Cerebellar nuclear complex (tissue), 1 donor: ENCODE results near the gene LY86.

Experiments used
- DNase-seq, 2 experiments: peaks; one replicate each; lab custom pipeline; 2025; lab: John Stamatoyannopoulos, UW

The LY86 gene

GRCh38 chr6:6623553-6623952, 35.0 kb downstream of the LY86 start:
- no peak for DNase-seq

- DNase-seq: no peak
Measured at GRCh38 chr6:6624269-6624990, 35.9 kb downstream of the LY86 start.

- no peak for DNase-seq
Measured at GRCh38 chr6:6626187-6626586, 37.7 kb downstream of the LY86 start.

GRCh38 chr6:6629402-6629801, 40.9 kb downstream of the LY86 start:
- no peak for DNase-seq

- no peak for DNase-seq
Measured at GRCh38 chr6:6631053-6631452, 42.5 kb downstream of the LY86 start.

GRCh38 chr6:6631534-6632276, 43.2 kb downstream of the LY86 start:
- peak in 1 of 2 experiments; percentile 66 for DNase-seq

- DNase-seq: no peak
Measured at GRCh38 chr6:6633898-6634734, 45.6 kb downstream of the LY86 start.

- peak in 1 of 2 experiments; percentile 24 for DNase-seq
Measured at GRCh38 chr6:6634735-6635075, 46.2 kb downstream of the LY86 start.

- no peak for DNase-seq
Measured at GRCh38 chr6:6635291-6635690, 46.8 kb downstream of the LY86 start.

- no peak for DNase-seq
Measured at GRCh38 chr6:6635869-6636268, 47.3 kb downstream of the LY86 start.

GRCh38 chr6:6639572-6639971, 51.1 kb downstream of the LY86 start:
- no peak for DNase-seq

GRCh38 chr6:6640926-6641325, 52.4 kb downstream of the LY86 start:
- no peak for DNase-seq

GRCh38 chr6:6643398-6643797, 54.9 kb downstream of the LY86 start:
- DNase-seq: no peak

- DNase-seq: no peak
Measured at GRCh38 chr6:6645261-6645917, 56.9 kb downstream of the LY86 start.

- no peak for DNase-seq
Measured at GRCh38 chr6:6646384-6646783, 57.9 kb downstream of the LY86 start.

GRCh38 chr6:6646859-6647258, 58.3 kb downstream of the LY86 start:
- DNase-seq: no peak

- DNase-seq: no peak
Measured at GRCh38 chr6:6648692-6649343, 60.3 kb downstream of the LY86 start.

- DNase-seq: peak in 1 of 2 experiments; percentile 29
Measured at GRCh38 chr6:6649824-6650349, 61.4 kb downstream of the LY86 start.

- DNase-seq: no peak
Measured at GRCh38 chr6:6650839-6651238, 62.3 kb downstream of the LY86 start.

- DNase-seq: no peak
Measured at GRCh38 chr6:6651335-6651734, 62.8 kb downstream of the LY86 start.

GRCh38 chr6:6652932-6653331, 64.4 kb downstream of the LY86 start:
- DNase-seq: no peak
